ENCODE results near the gene TMEM255B. TPM values are rescaled to one million over a fixed set of nuclear protein-coding genes. Genes with fewer than 3 reads are reported as not detected.

Gene TMEM255B
- polyA plus RNA-seq, 1 donor (not counting 4 experiments of a cell fraction or from before 2014, with no cell fraction given): 7.6 TPM

GRCh38 chr13:113732176-113732960 is 26.7 kb upstream of the TMEM255B start:
- TF ChIP-seq CTCF (optimal IDR thresholded peaks at IDR 0.05 in 1 of 3, IDR thresholded peaks at IDR 0.05 in 1 of 3, conservative IDR thresholded peaks at IDR 0.05 in 1 of 3; ENCODE audit: extremely low read depth in 1 of 3, insufficient read depth in 2 of 3, low read length in 3 of 3) (no peak), EZH2 (IDR thresholded peaks at IDR 0.05; ENCODE audit: low read length) (peak; percentile 28)
- H3K27ac ChIP-seq (ENCODE audit: control insufficient read depth, insufficient read depth, low read length): no peak overlapping the region
- DNase-seq (ENCODE audit: low read depth, low spot score) (no peak), FAIRE-seq (no peak)
- no peaks in the 10 kb centered on the region for H4K20me1 ChIP-seq (ENCODE audit: control insufficient read depth, extremely low read depth, insufficient read depth, low read length)
- H3K9ac ChIP-seq (ENCODE audit: control insufficient read depth, extremely low read depth, insufficient read depth, low read length): no peak overlapping the region
- peaks cover 34% of the 10 kb centered on the region for H3K27me3 ChIP-seq (ENCODE audit: control insufficient read depth, extremely low read depth, insufficient read depth, low read length)
- no peak overlapping the region for H2AFZ ChIP-seq (ENCODE audit: control insufficient read depth, low read length)
- no peak overlapping the region for H3K4me3 ChIP-seq (ENCODE audit: control insufficient read depth in 2 of 3, extremely low read depth in 1 of 3, insufficient read depth in 2 of 3, low read depth in 1 of 3, low read length in 3 of 3)
- H3K4me2 ChIP-seq (ENCODE audit: control insufficient read depth, extremely low read depth, insufficient read depth, low read depth, low read length): no peak overlapping the region
- no peaks in the 10 kb centered on the region for H3K36me3 ChIP-seq (ENCODE audit: control insufficient read depth in 2 of 2, extremely low read depth in 1 of 2, insufficient read depth in 2 of 2, low read length in 2 of 2)
- dilution Hi-C loops (cut with MboI; ENCODE audit: extremely low pct_ligation_motif_present, low sequenced_read_pairs): no loop called here
- peaks cover 8% of the 10 kb centered on the region for H3K9me3 ChIP-seq (ENCODE audit: control insufficient read depth, low read depth, low read length)
- H3K9me1 ChIP-seq (ENCODE audit: control insufficient read depth, extremely low read depth, insufficient read depth, low read length): no peaks in the 10 kb centered on the region
- no peaks in the 10 kb centered on the region for H3K79me2 ChIP-seq (ENCODE audit: control insufficient read depth, insufficient read depth, low read length)
- peaks cover 4% of the 10 kb centered on the region for H3K4me1 ChIP-seq (ENCODE audit: control insufficient read depth, extremely low read depth, insufficient read depth, low read length)

GRCh38 chr13:113732961-113733950 is 25.8 kb upstream of the TMEM255B start:
- Histone ChIP-seq H3K4me1 (ENCODE audit: control insufficient read depth, extremely low read depth, insufficient read depth, low read length) (peaks cover 4% of the 10 kb centered on the region), H3K9me3 (ENCODE audit: control insufficient read depth, low read depth, low read length) (peaks cover 8% of the 10 kb centered on the region), H3K79me2 (ENCODE audit: control insufficient read depth, insufficient read depth, low read length) (no peaks in the 10 kb centered on the region), H3K27me3 (ENCODE audit: control insufficient read depth, extremely low read depth, insufficient read depth, low read length) (peaks cover 32% of the 10 kb centered on the region), H3K4me2 (ENCODE audit: control insufficient read depth, extremely low read depth, insufficient read depth, low read depth, low read length) (no peak overlapping the region), H4K20me1 (ENCODE audit: control insufficient read depth, extremely low read depth, insufficient read depth, low read length) (no peaks in the 10 kb centered on the region), H3K9ac (ENCODE audit: control insufficient read depth, extremely low read depth, insufficient read depth, low read length) (no peak overlapping the region), H3K4me3 (ENCODE audit: control insufficient read depth in 2 of 3, extremely low read depth in 1 of 3, insufficient read depth in 2 of 3, low read depth in 1 of 3, low read length in 3 of 3) (no peak overlapping the region), H3K27ac (ENCODE audit: control insufficient read depth, insufficient read depth, low read length) (no peak overlapping the region), H3K36me3 (ENCODE audit: control insufficient read depth in 2 of 2, extremely low read depth in 1 of 2, insufficient read depth in 2 of 2, low read length in 2 of 2) (no peaks in the 10 kb centered on the region), H3K9me1 (ENCODE audit: control insufficient read depth, extremely low read depth, insufficient read depth, low read length) (no peaks in the 10 kb centered on the region), H2AFZ (ENCODE audit: control insufficient read depth, low read length) (no peak overlapping the region)
- DNase-seq (ENCODE audit: low read depth, low spot score) (no peak), FAIRE-seq (no peak)
- dilution Hi-C loops (cut with MboI; ENCODE audit: extremely low pct_ligation_motif_present, low sequenced_read_pairs): no loop called here
- TF ChIP-seq EZH2 (IDR thresholded peaks at IDR 0.05; ENCODE audit: low read length) (no peak), CTCF (optimal IDR thresholded peaks at IDR 0.05 in 1 of 3, IDR thresholded peaks at IDR 0.05 in 1 of 3, conservative IDR thresholded peaks at IDR 0.05 in 1 of 3; ENCODE audit: extremely low read depth in 1 of 3, insufficient read depth in 2 of 3, low read length in 3 of 3) (no peak)
